ENCODE measurements around the gene VIPAS39. TPM values are rescaled to one million over a fixed set of nuclear protein-coding genes. Genes with fewer than 3 reads are reported as not detected.

VIPAS39 gene
- 10 to 100 TPM in 9 of 10 donors, 1 to 10 TPM in 1; 8.1 to 18.7 (median 14.7) TPM for total RNA-seq
- 10 to 100 TPM in 1 of 2 donors, 1 to 10 TPM in 1; 8.0 to 10.4 TPM for polyA plus RNA-seq
- long read RNA-seq, donor 1, partial matches to known transcripts, result 2 of 5 reads
- long read RNA-seq, donor 1, other reads (novel, unspliced or antisense), result 1 of 5 reads
- long read RNA-seq, donor 2, partial matches to known transcripts, result 2 of 6 reads
- long read RNA-seq, donor 2, other reads (novel, unspliced or antisense), result 0 of 6 reads
- long read RNA-seq, donor 3, transcript VIPAS39-211 (20 exons, 2,562 nt), result major isoform, 6 of 14 reads
- long read RNA-seq, donor 3, partial matches to known transcripts, result 1 of 14 reads
- long read RNA-seq, donor 3, other reads (novel, unspliced or antisense), result 5 of 14 reads

DNA sequence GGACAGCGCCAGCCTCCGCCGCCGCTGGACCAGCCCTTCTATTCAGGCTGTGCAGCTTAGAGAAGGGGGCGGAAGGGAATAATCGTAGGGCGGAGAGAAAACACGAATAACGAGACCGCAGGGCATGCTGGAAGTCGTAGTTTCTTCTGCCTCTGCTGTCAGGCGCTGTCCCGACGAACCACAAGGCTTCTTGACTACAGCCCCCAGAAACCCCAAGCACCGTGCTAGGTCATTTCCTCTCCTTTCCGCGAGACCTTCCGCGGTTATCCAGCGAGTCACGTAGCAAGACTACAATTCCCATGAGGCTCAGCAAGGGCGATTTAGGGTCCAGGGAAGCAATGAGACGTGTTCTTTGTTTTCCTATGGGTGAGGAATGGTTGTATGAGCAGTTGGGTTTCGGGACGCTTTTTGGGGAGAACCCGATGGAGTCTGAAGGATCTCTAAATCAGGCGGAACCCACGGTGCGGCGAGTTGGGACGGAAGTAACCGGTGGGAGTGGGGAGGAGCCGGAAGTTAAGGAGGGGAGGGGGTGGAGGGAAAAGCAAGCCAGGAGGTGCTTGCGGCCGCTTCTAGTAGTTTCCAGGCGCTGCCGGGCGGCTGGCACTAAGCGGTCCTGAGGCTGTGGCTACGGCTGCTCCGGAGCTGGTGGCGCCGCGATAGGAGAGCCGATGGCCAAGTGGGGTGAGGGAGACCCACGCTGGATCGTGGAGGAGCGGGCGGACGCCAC is at the start of gene VIPAS39, which contains the start of gene AHSA1:
Gene VIPAS39, minus strand, starts transcription at position 80 of the 727 bp plus-strand sequence. CDS start 3,499 bp downstream, outside the sequence.
Gene AHSA1, plus strand, starts transcription at position 572 of the 727 bp plus-strand sequence. Its CDS starts 97 bp downstream, at position 669.
- peak; percentile 98 to 99 (median 99) for ATAC-seq
- H3K36me3 ChIP-seq, result peaks cover 0 to 48% (median 23%) of the 10 kb centered on the region in 9 donors
- peak; percentile 87 to 98 for DNase-seq
- H3K9me3 ChIP-seq, result no peaks in the 10 kb centered on the region
- intact Hi-C loops (cut with DNase I), result loop anchor here in 7 of 10 donors (2.0 to 10.0 kb wide), 11 partner anchors 81 to 247 kb away; partner anchors contain the start of genes GSTZ1 (in 6 of the 7), POMT2 (in 6 of the 7), ALKBH1 (in 5 of the 7) and SLIRP (in 5 of the 7)
- H3K27ac ChIP-seq, result peak within 1 kb of the TSS; percentile 77 to 96 (median 90)
- 0 to 1% methylated on average over 50 of the region's 50 CpGs for WGBS, 2 donors
- H3K4me1 ChIP-seq, result peaks cover 5 to 36% (median 26%) of the 10 kb centered on the region in 9 donors
- no peaks in the 10 kb centered on the region for H3K27me3 ChIP-seq
- H3K4me3 ChIP-seq, result peak within 1 kb of the TSS; percentile 75 to 99 (median 95)
- TF ChIP-seq, protein P1, sequence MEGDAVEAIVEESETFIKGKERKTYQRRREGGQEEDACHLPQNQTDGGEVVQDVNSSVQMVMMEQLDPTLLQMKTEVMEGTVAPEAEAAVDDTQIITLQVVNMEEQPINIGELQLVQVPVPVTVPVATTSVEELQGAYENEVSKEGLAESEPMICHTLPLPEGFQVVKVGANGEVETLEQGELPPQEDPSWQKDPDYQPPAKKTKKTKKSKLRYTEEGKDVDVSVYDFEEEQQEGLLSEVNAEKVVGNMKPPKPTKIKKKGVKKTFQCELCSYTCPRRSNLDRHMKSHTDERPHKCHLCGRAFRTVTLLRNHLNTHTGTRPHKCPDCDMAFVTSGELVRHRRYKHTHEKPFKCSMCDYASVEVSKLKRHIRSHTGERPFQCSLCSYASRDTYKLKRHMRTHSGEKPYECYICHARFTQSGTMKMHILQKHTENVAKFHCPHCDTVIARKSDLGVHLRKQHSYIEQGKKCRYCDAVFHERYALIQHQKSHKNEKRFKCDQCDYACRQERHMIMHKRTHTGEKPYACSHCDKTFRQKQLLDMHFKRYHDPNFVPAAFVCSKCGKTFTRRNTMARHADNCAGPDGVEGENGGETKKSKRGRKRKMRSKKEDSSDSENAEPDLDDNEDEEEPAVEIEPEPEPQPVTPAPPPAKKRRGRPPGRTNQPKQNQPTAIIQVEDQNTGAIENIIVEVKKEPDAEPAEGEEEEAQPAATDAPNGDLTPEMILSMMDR (IDR thresholded peaks at IDR 0.05), result no peak

DNA sequence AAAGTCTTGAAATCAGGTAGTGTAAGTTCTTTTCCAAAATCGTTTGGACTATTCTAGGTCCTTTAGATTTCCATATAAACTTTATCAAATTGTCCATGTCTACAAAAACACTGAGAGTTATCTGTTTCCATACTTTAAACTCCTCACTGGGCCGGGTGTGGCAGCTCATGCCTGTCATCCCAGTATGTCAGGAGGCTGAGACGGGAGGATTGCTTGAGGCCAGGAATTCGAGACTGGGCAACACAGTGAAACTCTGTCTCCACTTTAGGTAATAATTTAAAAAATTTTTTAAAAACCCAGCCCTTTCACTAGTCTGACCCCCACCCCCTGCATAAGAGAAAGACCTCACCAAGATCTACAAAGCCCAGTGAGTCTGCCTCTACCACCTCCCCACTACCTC is 47.6 kb upstream of the VIPAS39 start:
- no peak for ATAC-seq

DNA sequence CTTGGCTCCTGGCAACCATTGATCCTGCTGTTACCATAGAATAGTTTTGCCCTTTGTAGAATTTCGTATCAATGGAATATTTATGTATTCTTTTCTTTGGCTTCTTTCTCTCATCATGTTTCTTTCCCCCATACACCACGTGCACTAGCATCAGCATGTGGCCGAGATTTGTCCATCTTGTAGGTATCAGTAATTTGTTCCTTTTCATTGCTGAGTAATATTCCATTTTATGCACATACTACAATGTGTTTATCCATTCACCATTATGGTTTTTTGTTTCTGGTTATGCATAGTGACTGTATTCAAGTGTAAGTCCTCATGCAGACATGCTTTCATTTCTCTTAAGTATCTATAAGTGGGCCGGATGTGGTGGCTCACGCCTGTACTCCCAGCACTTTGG is 45.7 kb upstream of the VIPAS39 start:
- intact Hi-C loops (cut with DNase I), result no loop called here
- Histone ChIP-seq H3K36me3 (peaks cover 0 to 22% (median 7%) of the 10 kb centered on the region in 9 donors), H3K9me3 (peaks cover 0 to 14% (median 5%) of the 10 kb centered on the region in 11 donors), H3K27ac (no peak overlapping the region), H3K27me3 (peaks cover 10 to 32% (median 22%) of the 10 kb centered on the region in 7 donors), H3K4me1 (peaks cover 3 to 12% (median 7%) of the 10 kb centered on the region in 9 donors), H3K4me3 (no peak overlapping the region)
- WGBS, 2 donors, result 96% methylated on average over 5 of the region's 5 CpGs
- ATAC-seq (no peak), DNase-seq (no peak)
- TF ChIP-seq, protein P1 (IDR thresholded peaks at IDR 0.05), result no peak

More for the DNA sequence above, 47.6 kb upstream of the VIPAS39 start:
- no peak for DNase-seq
- 71 to 80% methylated on average over 4 of the region's 4 CpGs for WGBS, 2 donors
- Histone ChIP-seq H3K4me1 (no peaks in the 10 kb centered on the region), H3K27ac (no peak overlapping the region), H3K27me3 (peaks cover 0 to 13% (median 3%) of the 10 kb centered on the region in 7 donors), H3K9me3 (peaks cover 0 to 14% (median 5%) of the 10 kb centered on the region in 11 donors), H3K36me3 (peaks cover 0 to 40% (median 7%) of the 10 kb centered on the region in 9 donors), H3K4me3 (no peak overlapping the region)
- intact Hi-C loops (cut with DNase I), result no loop called here
- TF ChIP-seq, protein P1 (IDR thresholded peaks at IDR 0.05), result no peak

All from heart right ventricle (tissue), 16 donors.